CD4-positive, alpha-beta T cell treated with Interleukin-17A for 4 hours (primary cell): ENCODE results near the gene APH1A.
"Not testable (repeated sequence)": the region's sequence is repeated elsewhere in the genome, so short reads cannot be mapped to it uniquely, and the experiment has no call there.

Experiments
- DNase-seq: peaks from one replicate; pipeline ENCODE4 v3.0.0-alpha.2; 2020; ENCODE audit warnings: mixed read lengths

Gene APH1A

GRCh38 chr1:150267896-150268295, 920 bp downstream of the APH1A start:
- no peak for DNase-seq

GRCh38 chr1:150263549-150263948, 5.3 kb downstream of the APH1A start:
- DNase-seq, result no peak

- DNase-seq, result no peak
Measured at GRCh38 chr1:150262388-150263320, 6.2 kb downstream of the APH1A start.

DNA sequence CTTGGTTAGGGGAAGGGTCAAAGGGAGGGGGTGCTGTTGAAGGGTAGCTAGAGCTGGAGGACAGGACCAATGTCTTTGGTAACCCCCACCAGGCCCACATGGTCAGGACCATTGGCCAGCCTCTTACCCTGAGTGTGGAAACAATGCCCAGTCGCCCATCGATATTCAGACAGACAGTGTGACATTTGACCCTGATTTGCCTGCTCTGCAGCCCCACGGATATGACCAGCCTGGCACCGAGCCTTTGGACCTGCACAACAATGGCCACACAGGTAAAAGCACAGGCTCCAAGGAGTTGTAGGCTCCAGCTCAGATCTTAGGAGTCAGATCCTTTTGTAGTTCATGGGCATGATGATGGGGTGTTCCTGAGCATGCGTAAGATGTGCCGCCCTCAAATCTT, 7.4 kb downstream of the APH1A start:
- DNase-seq, result no peak

DNA sequence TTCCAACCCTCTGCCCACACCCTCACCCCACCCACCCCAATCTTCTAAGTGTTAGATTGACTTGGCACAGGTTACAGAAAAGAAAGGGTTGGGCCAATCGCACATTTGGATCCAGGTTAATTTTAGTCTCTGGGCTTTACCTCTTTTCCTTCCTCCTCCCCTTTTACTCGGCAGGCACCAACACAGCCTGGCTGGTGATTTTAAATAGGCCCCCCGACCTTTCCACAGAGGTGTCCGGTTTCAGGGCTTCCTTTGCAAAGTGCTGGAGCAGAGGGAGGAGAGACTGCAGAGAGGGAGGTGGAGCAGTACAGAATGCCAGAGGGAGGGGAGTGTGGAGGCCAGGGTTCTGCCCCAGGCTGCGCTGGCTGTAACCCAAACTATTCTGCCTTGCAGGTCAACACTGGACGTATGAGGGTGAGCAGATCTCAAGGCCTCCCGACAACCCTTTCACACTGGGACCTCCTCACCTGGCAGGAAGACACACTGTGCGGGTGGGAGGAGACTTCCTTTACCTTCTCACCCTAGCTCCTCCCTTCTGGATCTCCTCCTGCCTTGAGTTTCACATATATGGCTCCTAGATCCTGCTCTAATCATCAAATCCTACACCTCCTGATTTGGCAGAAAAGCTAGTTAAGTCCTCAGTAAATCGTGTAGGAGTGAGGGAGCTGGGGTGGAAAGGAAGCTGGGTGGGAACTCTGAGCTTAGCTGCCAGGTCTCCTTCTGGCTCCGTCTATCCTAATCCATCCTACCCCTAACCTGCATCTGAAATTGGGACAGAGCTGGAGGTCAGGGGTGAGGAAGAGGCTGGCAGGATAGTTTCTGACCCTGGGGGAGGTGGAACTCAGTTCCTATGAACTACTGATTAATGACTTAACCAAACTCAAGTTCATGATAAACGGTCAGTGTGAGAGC, 8.8 kb downstream of the APH1A start:
- no peak for DNase-seq

- DNase-seq, result no peak
Measured at GRCh38 chr1:150259217-150259616, 9.6 kb downstream of the APH1A start.

DNA sequence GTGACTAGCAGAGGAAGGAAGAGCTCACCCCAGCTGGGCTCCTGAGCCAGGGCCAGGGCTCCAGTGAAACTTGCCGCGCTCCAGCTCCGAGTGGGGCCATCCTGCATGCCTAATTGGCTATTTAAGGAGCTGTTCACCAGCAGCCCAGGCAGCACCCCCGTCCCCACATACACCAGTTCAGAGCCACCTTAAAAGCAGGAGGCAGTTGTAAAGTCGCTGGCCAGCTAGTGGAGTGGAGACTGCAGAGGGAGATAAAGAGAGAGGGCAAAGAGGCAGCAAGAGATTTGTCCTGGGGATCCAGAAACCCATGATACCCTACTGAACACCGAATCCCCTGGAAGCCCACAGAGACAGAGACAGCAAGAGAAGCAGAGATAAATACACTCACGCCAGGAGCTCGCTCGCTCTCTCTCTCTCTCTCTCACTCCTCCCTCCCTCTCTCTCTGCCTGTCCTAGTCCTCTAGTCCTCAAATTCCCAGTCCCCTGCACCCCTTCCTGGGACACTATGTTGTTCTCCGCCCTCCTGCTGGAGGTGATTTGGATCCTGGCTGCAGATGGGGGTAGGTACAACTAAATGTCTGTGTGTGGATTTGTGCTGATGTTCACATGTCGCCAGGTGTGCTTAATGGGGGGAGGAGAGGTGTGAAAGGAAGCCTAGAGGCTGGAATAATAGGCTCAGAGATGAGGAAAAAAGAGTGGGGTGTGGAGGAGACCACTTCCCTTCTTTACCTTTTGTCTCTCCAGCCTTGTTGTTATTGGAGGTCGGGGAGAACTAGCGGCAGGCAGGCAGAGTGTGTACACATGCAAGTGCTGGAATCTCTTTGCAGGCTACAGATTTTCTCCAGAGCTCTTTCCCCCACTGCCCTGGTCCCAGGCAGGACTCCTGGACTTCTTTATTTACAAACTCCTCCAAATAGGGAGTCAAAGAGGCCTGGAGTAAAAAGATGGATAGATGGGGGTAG, 10.9 kb downstream of the APH1A start, which contains the start of gene CA14:
Gene CA14, plus strand, starts transcription at position 151 of the 962 bp plus-strand sequence. Its CDS starts 355 bp downstream, at position 506.
- DNase-seq, result no peak

GRCh38 chr1:150256554-150257341, 12.1 kb downstream of the APH1A start:
- no peak for DNase-seq

GRCh38 chr1:150256198-150256553, 12.6 kb downstream of the APH1A start:
- no peak for DNase-seq

- no peak for DNase-seq
Measured at GRCh38 chr1:150249936-150250335, 18.9 kb downstream of the APH1A start.

DNA sequence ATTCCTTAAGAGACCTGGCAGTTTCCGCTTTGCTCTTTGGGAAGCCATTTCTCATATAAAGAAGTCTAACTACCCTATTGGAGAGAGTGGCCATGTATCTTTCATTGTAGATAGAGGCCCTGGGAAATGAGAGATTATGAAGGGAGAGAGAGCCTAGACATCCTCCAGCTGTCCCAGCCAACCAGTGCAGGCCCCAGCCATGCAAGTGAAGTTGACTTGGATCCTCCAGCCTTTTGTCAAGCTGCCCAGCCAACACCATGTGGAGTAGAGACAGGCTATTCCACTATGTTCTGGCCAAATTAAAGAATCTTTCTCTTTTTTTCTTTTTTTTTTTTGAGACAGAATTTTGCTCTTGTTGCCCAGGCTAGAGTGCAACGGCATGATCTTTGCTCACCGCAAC, 25.8 kb downstream of the APH1A start:
- no peak for DNase-seq

GRCh38 chr1:150237746-150238145, 31.1 kb downstream of the APH1A start:
- DNase-seq, result no peak

DNA sequence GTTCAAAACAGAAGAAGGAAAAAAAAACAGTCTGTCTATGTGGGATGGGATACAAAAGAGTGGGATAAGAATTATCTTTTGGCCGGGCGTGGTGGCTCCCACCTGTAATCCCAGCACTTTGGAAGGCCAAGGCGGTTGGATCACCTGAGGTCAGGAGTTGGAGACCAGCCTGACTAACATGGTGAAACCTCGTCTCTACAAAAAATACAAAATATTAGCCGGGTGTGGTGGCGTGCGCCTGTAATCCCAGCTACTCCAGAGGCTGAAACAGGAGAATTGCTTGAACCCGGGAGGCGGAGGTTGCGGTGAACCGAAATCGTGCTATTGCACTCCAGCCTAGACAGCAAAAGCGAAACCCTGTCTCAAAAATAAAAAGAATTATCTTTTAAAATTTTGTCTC, 31.6 kb downstream of the APH1A start:
- not testable (repeated sequence) for DNase-seq

GRCh38 chr1:150236614-150237100, 32.2 kb downstream of the APH1A start:
- no peak for DNase-seq

DNA sequence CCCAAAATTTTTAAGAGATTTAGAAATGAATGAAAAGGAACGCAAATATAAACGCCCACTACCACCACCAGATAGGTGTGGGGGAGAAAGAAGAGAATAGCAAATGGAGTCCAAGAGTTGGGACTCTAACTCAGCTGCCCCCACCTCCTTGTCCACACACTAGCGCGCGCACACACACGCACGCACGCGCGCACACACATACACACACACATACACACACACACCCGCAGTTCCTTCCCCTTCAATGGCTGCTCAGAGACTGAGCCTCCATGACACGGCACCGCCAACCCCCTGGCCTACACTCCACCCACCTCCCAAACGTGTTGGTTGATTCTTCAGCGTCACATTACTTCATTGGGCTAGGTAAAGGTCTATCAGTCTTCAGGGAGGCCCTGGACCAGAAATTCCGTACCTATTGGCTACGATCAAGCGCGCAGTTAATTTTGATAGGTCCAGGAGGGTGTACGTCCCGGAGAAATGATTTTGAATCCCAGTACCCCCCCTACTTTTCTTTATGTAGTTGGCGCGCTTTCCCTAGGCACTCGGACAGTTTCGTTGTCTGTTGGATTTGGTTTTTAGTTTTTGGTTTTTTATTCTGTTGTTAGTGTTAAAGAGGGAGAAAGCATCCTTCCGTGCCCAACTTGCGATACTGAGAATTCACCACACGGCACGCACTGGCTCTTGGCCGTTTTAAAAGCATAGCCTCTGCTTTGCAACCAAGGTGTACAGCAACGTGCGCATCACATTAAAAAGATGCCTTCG, 32.8 kb downstream of the APH1A start, which contains the start of gene ANP32E:
Gene ANP32E, minus strand, starts transcription at position 261 of the 762 bp plus-strand sequence. CDS start 326 bp downstream, outside the sequence.
- peak; percentile 94 for DNase-seq

- peak; percentile 44 for DNase-seq
Measured at GRCh38 chr1:150235294-150235851, 33.4 kb downstream of the APH1A start.

DNA sequence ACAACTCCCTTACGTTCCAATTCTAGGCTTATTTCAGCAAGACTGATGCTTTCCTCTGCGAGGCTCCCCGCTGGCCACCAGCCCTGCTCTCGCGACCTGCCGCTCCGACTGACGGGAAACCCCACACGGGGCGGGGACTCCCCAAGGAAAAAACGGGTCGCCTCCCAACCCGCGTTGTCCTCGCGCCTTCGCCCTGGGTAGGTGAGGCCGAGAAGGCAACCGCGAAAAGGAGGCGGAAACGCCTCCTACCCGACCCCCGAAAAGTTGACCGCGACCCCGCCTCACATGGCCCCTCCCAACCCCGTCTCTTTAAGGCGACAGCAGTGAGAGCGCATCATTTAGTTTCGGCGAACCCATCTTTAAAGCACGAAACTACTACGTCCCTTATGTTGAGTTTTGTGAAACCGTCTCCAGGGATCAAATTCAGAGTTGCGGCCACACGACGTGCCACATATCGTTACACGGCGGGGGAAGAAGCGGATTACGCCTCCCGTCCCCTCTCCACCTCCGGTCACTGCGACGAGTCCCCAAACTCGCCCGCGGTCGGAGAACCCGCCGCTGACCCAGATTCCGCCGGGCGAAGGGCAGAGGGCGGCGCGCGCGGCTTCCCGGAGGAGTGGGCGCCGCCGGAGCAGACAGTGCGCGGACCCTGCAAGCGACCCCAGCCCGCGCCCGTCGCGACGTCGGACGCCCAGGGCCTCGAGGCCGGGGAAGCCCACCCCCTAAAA, 34.1 kb downstream of the APH1A start:
- peak; percentile 83 for DNase-seq

DNA sequence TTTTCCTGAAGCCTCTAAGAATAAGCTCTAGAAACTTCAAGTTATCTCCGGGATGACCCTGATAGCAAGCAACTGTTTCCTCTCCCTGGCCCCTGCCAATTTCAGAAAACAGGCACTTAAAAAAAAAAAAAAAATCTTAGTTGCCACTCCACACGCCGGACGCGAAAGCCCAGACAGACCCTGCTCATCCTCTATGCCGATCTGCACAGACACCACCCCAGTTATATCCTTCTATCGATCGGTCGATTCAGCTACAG, 34.6 kb downstream of the APH1A start:
- DNase-seq, result no peak
